IgD-negative memory B cell (primary cell): Measurements from ENCODE around the gene HACE1. TPM values are rescaled to one million over a fixed set of nuclear protein-coding genes. Genes with fewer than 3 reads are reported as not detected.
"Not testable (repeated sequence)": the region's sequence is repeated elsewhere in the genome, so short reads cannot be mapped to it uniquely, and the experiment has no call there.

Experiments
- H3K27ac Mint-ChIP-seq, 3 donors: one replicate each; pipeline ENCODE4 v1.8.0; 2020 to 2022; ENCODE audit warnings: mild to moderate bottlenecking in 3 of 3, mixed read lengths in 3 of 3, moderate library complexity in 1 of 3
- H3K27me3 Mint-ChIP-seq: one replicate; pipeline ENCODE4 v1.8.0; 2021; ENCODE audit warnings: mixed read lengths
- H3K36me3 Mint-ChIP-seq: one replicate; pipeline ENCODE4 v1.8.0; 2020; ENCODE audit warnings: mild to moderate bottlenecking, mixed read lengths
- H3K4me1 Mint-ChIP-seq, 3 donors: one replicate each; pipeline ENCODE4 v1.8.0; 2020 to 2022; ENCODE audit warnings: mixed read lengths in 3 of 3, mild to moderate bottlenecking in 1 of 3
- H3K4me3 Mint-ChIP-seq, 4 donors: one replicate each; pipeline ENCODE4 v1.8.0; 2020 to 2022; ENCODE audit warnings: mild to moderate bottlenecking in 4 of 4, mixed read lengths in 4 of 4, moderate library complexity in 3 of 4
- H3K9me3 Mint-ChIP-seq, 3 donors: one replicate each; pipeline ENCODE4 v1.8.0; 2020 to 2021; ENCODE audit warnings: mixed read lengths in 3 of 3, mild to moderate bottlenecking in 1 of 3
- polyA plus RNA-seq: library from polyadenylated mRNA; unstranded; fragments of 300-500 nt; fragmentation: Illumina TruSeq; gene quantifications from one replicate; pipeline ENCODE4 v1.2.3, GENCODE V29; 2021

The HACE1 gene
- polyA plus RNA-seq, 1 donor from 2014 or later = 6.9 TPM

DNA sequence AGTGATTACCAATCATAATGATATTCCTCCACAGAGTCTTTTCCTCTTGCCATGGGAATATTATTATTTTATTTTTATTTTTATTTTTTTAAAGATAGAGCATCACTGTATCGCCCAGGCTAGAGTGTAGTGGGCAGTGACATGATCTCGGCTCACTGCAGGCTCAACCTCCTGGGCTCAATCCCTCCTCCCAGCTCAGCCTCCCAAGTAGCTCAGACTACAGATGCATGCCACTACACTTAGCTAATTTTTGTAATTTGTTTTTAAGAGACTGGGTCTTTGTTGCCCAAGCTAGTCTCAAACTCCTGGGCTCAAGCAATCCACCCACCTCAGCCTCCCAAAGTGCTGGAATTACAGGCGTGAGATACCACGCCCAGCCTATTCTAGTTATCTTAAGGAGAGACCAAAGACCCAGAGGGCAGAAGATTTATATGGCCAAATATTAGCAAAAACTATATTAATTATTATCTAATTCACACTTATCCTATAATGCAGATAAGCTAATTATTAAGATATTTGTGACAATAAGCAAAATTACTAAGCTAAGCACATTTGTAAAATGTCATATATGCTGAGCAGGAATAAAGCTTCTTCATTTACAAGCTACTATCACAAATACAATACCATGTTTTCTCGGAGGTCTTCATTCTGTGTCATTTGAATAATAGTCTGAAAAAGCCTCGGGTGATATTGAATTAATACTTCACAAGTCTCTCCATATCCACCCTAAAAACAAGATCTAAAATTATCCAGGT, 63.5 kb downstream of the HACE1 start:
- Mint-ChIP-seq H3K4me3 (no peak overlapping the region), H3K27ac (no peak overlapping the region), H3K27me3 (no peaks in the 10 kb centered on the region), H3K9me3 (no peaks in the 10 kb centered on the region), H3K36me3 (peaks cover 8% of the 10 kb centered on the region), H3K4me1 (peaks cover 0 to 5% (median 2%) of the 10 kb centered on the region in 3 donors)

DNA sequence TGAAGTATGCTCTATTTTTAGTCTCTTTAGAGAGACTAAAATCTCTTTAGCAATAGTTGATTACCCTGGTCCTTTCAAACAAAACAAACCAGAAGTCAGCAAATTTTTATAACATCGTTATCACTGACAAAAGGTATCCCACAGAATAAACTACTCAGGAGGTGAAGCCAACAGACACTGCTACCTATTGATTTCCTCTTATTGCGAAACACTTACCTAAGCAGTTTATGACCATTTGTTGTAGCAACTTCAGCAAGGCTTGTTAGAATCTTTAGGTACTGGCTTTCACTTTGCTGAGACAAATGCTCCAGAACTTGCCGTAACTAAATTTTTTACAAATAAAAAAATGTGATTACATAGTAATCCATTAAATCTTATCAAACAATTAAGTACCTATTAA, 64.4 kb downstream of the HACE1 start:
- H3K4me1 Mint-ChIP-seq = peaks cover 0 to 2% (median under 1%) of the 10 kb centered on the region in 3 donors
- no peaks in the 10 kb centered on the region for H3K9me3 Mint-ChIP-seq
- H3K27me3 Mint-ChIP-seq = no peaks in the 10 kb centered on the region
- no peak overlapping the region for H3K27ac Mint-ChIP-seq
- H3K36me3 Mint-ChIP-seq = peaks cover 5% of the 10 kb centered on the region
- no peak overlapping the region for H3K4me3 Mint-ChIP-seq

DNA sequence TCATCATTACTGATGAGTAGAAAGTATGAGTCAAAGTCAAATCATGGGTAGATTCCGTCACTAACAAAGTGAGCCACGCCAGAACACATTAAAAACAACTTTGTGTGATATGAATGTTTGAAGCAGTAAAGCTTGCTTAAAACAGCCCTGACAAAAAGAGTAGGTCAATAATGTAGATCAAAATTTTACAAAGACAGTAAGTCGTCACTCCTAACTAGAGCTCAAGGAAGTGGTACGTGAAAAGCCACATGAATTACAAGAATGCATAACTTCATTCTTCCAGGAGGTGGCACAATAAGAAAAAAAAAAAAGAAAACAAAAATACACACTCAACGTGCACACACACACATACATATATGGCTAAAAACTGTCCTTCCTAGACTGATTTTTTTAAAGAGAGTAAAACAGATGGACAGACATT, 69.9 kb downstream of the HACE1 start:
- Mint-ChIP-seq H3K4me3 (no peak overlapping the region), H3K27ac (peak overlapping the region in 1 of 3 donors; percentile 6), H3K27me3 (no peaks in the 10 kb centered on the region), H3K36me3 (peaks cover 4% of the 10 kb centered on the region), H3K4me1 (peaks cover 0 to 6% (median 2%) of the 10 kb centered on the region in 3 donors), H3K9me3 (no peaks in the 10 kb centered on the region)

DNA sequence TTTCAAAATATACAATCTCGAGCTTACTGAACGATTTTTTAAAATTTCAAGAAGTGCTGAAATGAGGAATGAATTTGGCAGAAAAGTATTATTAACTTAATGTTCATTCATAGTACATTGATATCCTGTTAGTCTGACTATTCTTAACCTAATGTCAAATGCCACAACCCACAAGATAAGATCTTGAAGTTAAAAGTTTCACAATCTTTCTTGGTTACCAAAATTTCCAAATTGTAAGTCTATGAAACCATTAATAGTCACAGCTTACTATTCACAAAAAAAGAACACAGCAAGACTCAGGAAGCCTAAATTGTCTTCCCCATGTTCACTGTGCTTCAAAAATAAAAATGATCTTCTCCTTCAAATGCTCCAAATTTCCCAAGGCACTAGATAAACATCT, 71.3 kb downstream of the HACE1 start:
- no peaks in the 10 kb centered on the region for H3K27me3 Mint-ChIP-seq
- H3K36me3 Mint-ChIP-seq = peaks cover 4% of the 10 kb centered on the region
- H3K27ac Mint-ChIP-seq = no peak overlapping the region
- no peak overlapping the region for H3K4me3 Mint-ChIP-seq
- peaks cover 0 to 6% (median 2%) of the 10 kb centered on the region in 3 donors for H3K4me1 Mint-ChIP-seq
- no peaks in the 10 kb centered on the region for H3K9me3 Mint-ChIP-seq

DNA sequence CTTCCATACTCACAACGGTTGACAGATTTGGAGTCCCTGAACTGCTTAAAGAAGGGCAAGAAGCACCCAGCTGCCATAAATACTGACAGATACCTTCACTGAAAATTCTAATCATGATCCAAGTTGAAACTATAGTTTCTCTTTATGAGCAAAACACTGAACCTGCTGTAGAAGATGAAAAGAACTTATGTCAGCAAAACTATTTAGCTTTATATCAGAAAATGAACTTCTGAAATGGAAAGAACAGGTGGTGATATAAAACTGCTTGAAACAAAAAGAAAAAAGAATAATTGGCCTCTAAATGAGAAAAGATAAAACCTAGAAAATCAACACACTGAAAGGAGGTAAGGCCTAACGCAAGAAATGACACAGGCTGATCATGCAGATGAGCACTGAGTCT, 72.4 kb downstream of the HACE1 start:
- no peak overlapping the region for H3K27ac Mint-ChIP-seq
- H3K9me3 Mint-ChIP-seq = no peaks in the 10 kb centered on the region
- H3K4me3 Mint-ChIP-seq = no peak overlapping the region
- H3K27me3 Mint-ChIP-seq = no peaks in the 10 kb centered on the region
- peaks cover 10% of the 10 kb centered on the region for H3K36me3 Mint-ChIP-seq
- H3K4me1 Mint-ChIP-seq = peaks cover 0 to 6% (median 2%) of the 10 kb centered on the region in 3 donors

DNA sequence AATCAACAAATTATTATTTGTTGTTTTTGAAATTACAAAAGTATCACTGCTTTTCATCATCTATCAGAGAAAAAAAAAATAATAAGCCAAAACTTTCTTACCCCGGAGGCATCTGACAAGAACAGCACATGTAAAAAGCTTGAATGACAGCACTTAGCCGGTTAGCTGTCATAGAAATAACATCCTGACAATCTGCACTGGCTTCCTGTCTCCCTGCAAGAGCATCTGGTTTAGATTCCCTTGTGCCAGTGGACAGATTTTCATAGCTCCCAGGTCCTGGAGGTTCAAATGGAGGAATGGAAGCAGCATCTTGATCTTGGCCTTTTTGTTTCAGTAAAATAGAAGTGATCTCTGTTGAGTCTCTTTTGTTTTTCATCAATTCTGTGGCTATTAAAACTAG, 74.8 kb downstream of the HACE1 start:
- Mint-ChIP-seq H3K4me1 (peaks cover 0 to 5% (median 2%) of the 10 kb centered on the region in 3 donors), H3K27ac (no peak overlapping the region), H3K4me3 (no peak overlapping the region), H3K27me3 (no peaks in the 10 kb centered on the region), H3K36me3 (peaks cover 26% of the 10 kb centered on the region), H3K9me3 (peaks cover 0 to 1% (median 0%) of the 10 kb centered on the region in 3 donors)

DNA sequence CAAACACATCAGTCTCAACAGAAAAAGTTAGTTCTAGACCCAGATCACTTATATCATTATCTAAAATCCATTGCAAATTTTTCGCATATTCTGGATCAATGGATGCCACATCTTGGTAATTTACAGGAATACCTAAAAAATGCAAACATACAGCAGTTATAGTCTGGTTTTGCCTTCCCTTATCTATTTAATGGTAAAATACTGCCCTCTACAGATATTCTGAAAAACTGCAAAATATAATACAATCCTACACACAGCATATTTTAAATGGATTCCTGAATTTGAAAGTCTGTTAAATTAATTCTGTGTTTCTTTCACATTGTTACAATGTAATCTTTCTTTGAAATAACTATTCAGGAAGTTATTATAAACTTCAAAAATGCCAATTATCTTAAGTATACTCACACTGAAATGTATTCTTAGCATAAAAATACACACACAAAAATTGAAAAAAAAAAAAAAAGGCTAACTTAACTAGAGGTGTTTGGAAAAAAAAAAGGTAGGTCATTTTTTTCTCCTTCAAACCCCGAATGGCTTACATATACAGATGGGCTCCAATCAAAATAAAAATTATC, 88.4 kb downstream of the HACE1 start:
- peaks cover 6% of the 10 kb centered on the region for H3K36me3 Mint-ChIP-seq
- no peak overlapping the region for H3K27ac Mint-ChIP-seq
- no peak overlapping the region for H3K4me3 Mint-ChIP-seq
- peaks cover 0 to 4% (median 0%) of the 10 kb centered on the region in 3 donors for H3K4me1 Mint-ChIP-seq
- H3K9me3 Mint-ChIP-seq = no peaks in the 10 kb centered on the region
- no peaks in the 10 kb centered on the region for H3K27me3 Mint-ChIP-seq

DNA sequence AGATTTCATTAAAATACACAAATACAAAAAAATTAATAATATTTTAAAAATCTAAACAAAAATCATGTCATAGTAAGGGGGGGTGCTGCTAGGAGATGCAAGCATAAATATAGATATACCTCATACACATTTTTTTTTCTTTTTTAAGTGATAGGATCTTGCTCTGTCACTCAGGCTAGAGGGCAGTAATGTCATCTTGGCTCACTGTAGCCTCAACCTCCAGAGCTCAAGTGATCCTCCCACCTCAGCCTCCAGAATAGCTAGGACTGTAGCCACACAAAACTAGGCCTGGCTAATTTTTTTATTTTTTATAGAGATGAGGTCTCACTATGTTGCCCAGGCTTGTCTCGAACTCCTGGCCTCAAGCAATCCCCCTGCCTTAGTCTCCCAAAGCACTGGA, 90.8 kb downstream of the HACE1 start:
- Mint-ChIP-seq H3K36me3 (peaks cover 3% of the 10 kb centered on the region), H3K9me3 (no peaks in the 10 kb centered on the region), H3K27me3 (no peaks in the 10 kb centered on the region), H3K27ac (no peak overlapping the region), H3K4me3 (no peak overlapping the region), H3K4me1 (peaks cover 0 to 4% (median 0%) of the 10 kb centered on the region in 3 donors)

DNA sequence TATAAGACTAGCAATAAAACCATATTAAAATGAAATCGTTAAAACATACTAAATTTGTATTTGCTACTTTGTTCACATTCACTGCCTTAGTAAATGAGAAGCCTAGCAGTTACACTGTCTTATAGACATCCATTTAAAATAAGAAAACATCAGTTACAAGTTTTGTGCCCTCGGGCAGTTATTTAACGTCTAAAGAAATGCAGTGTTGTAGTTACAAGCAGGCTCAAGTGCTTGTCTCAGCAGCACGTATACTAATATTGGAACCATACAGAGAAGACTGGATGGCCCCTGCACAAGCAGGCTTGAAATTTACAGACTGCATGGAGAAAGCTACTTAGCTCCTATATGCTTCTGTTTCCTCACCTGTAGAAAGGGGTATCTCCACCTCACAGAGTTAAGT, 93.1 kb downstream of the HACE1 start:
- Mint-ChIP-seq H3K27me3 (no peaks in the 10 kb centered on the region), H3K9me3 (peaks cover 4 to 5% (median 4%) of the 10 kb centered on the region in 3 donors), H3K27ac (no peak overlapping the region), H3K4me3 (no peak overlapping the region), H3K36me3 (peaks cover 4% of the 10 kb centered on the region), H3K4me1 (peaks cover 0 to 4% (median 0%) of the 10 kb centered on the region in 3 donors)

DNA sequence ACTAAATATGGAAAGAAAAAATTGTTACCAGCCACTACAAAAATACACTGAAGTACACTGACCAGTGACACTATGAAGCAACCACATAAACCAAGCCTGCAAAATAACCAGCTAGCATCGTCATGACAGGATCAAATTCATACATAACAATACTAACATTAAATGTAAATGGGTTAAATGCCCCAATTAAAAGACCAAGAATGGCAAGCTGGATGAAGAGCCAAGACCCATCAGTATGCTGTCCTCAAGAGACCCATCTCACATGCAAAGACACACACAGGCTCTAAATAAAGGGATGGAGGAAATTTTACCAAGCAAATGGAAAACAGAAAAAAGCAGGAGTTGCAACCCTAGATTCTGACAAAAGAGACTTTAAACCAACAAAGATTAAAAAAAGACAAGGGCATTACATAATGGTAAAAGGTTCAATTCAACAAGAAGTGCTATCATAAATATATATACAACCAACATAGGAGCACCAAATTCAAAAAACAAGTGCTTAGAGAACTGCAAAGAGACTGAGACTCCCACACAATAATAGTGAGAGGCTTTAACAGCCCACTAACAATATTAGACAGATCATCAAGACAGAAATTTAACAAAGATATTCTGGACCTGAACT, 104.8 kb downstream of the HACE1 start:
- H3K4me3 Mint-ChIP-seq = no peak overlapping the region
- H3K27me3 Mint-ChIP-seq = no peaks in the 10 kb centered on the region
- H3K27ac Mint-ChIP-seq = peak overlapping the region in 1 of 3 donors; percentile 47
- peaks cover 30% of the 10 kb centered on the region for H3K36me3 Mint-ChIP-seq
- H3K9me3 Mint-ChIP-seq = peaks cover 8 to 41% (median 13%) of the 10 kb centered on the region in 3 donors
- no peaks in the 10 kb centered on the region for H3K4me1 Mint-ChIP-seq

DNA sequence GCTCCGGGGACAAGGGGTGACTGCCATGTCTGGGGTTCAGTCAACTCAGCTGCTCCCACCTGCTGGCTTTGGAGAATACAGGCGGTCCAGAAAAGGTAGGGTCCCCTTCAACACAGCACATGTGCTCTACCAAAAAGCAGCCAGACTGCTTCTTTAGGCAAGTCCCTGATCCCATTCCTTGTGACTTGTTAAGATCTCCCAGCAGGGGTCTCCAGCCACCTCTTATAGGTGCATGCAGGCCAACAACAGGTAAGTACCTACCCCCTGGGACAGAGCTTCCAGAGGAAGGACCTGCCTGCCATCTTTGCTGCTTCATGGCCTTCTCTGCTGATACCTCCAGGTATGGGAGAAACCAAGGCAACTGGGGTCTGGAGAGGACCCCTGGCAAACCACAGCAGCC, 106.5 kb downstream of the HACE1 start:
- Mint-ChIP-seq H3K4me1 (no peaks in the 10 kb centered on the region), H3K27me3 (no peaks in the 10 kb centered on the region), H3K27ac (no peak overlapping the region), H3K36me3 (peaks cover 22% of the 10 kb centered on the region), H3K4me3 (no peak overlapping the region), H3K9me3 (peaks cover 6 to 29% (median 13%) of the 10 kb centered on the region in 3 donors)

DNA sequence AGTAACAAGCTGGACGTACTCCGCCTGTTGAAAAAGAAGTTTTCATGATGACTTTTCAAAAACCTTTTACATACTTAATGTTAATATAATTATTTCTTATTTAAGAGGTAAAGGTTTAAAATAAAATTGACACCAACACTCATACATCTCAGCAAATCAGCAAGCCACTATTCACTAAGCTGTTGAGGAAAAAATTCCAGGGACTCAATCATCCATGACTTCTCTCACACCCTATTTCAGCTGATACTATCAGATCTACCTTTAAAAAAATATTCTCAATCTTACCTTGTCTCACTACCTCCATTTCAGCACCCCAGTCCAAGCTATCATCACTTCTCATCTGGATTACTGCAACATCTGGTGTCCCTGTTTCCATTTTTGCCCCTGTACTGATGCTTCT, 109.3 kb downstream of the HACE1 start:
- H3K36me3 Mint-ChIP-seq = peaks cover 19% of the 10 kb centered on the region
- H3K27me3 Mint-ChIP-seq = no peaks in the 10 kb centered on the region
- H3K4me1 Mint-ChIP-seq = no peaks in the 10 kb centered on the region
- no peak overlapping the region for H3K27ac Mint-ChIP-seq
- H3K4me3 Mint-ChIP-seq = no peak overlapping the region
- peaks cover 6 to 17% (median 8%) of the 10 kb centered on the region in 3 donors for H3K9me3 Mint-ChIP-seq

DNA sequence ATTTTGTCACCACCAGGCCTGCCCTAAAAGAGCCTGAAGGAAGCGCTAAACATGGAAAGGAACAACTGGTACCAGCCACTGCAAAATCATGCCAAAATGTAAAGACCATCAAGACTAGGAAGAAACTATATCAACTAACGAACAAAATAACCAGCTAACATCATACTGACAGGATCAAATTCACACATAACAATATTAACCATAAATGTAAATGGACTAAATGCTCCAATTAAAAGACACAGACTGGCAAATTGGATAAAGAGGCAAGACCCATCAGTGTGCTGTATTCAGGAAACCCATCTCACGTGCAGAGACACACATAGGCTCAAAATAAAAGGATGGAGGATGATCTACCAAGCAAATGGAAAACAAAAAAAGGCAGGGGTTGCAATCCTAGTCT, 120.6 kb downstream of the HACE1 start:
- not testable (repeated sequence) for H3K4me3 Mint-ChIP-seq, H3K27me3 Mint-ChIP-seq, H3K9me3 Mint-ChIP-seq, H3K4me1 Mint-ChIP-seq, H3K36me3 Mint-ChIP-seq, H3K27ac Mint-ChIP-seq

DNA sequence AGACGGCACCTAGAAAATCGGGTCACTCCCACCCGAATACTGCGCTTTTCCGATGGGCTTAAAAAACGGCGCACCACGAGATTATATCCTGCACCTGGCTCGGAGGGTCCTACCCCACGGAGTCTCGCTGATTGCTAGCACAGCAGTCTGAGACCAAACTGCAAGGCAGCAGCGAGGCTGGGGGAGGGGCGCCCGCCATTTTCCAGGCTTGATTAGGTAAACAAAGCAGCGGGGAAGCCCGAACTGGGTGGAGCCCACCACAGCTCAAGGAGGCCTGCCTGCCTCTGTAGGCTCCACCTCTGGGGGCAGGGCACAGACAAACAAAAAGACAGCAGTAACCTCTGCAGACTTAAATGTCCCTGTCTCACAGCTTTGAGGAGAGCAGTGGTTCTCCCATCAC, 122.2 kb downstream of the HACE1 start:
- not testable (repeated sequence) for H3K36me3 Mint-ChIP-seq, H3K4me1 Mint-ChIP-seq, H3K4me3 Mint-ChIP-seq, H3K9me3 Mint-ChIP-seq, H3K27ac Mint-ChIP-seq, H3K27me3 Mint-ChIP-seq

DNA sequence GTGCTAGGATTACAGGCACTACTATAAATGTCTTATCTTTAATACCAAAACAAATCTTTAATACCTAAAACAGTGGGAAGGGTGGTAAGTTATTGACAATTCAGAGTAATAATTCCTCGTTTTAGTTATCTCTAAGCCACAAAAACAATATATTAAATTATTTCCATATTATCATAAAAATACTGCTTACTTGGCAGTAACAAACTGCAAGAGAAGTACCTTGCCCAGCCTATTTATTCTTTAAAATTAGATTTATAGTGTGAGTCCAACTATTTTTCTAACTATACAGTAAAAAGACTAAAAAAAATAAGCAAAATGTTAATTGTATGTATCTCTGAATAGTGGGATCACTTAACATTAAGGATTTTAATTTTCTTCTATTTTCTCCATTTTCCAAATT, 123.2 kb downstream of the HACE1 start:
- Mint-ChIP-seq H3K36me3 (peaks cover 8% of the 10 kb centered on the region), H3K27ac (no peak overlapping the region), H3K4me3 (no peak overlapping the region), H3K27me3 (no peaks in the 10 kb centered on the region), H3K4me1 (no peaks in the 10 kb centered on the region), H3K9me3 (no peaks in the 10 kb centered on the region)

DNA sequence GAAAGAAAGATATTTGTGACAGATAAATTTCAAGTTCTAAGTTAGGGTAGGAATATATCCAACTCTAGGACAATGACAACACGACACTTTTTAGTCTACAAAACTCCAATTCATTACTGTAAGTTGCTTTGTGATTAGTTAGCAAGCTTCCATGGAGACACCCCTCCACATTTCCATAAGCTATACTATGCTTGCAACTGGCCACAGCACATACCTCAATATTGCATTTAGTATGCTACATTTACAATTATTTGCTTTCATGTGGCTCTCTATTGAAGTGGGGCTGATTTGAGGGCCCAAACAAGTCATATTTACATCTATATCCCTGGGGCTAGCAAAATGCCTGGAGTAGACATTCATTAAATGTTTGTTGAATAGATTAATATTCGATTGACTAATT, 129.3 kb downstream of the HACE1 start:
- Mint-ChIP-seq H3K27ac (no peak overlapping the region), H3K9me3 (no peaks in the 10 kb centered on the region), H3K4me3 (no peak overlapping the region), H3K36me3 (peaks cover 8% of the 10 kb centered on the region), H3K4me1 (no peaks in the 10 kb centered on the region), H3K27me3 (no peaks in the 10 kb centered on the region)
